ENCODE data around the gene ZBTB7C. TPM values are rescaled to one million over a fixed set of nuclear protein-coding genes. Genes with fewer than 3 reads are reported as not detected.

Gene ZBTB7C
- polyA plus RNA-seq, 1 donor (not counting 4 experiments of a cell fraction or from before 2014, with no cell fraction given) = 0.58 TPM

DNA sequence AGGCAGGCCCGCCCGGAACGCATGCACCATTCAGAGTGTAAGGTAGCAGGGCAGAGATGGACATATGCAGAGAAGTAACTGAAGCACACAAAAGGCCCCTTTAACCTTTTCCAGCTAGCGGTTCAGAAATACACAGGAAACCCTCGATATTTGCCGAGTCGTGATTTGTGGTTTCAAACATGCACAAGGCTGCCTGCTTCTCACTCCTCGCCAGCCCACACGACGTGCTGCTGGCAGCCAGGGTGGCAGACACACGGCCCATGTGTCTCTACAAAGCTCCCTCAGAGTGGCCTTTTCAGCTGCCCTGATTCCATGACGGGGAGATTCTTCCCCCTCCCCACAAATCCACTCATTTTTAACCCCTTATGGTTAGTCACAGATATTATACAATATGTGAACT lies 23.6 kb downstream of the ZBTB7C start:
- H3K79me2 ChIP-seq (ENCODE audit: control insufficient read depth, insufficient read depth, low read length) = no peaks in the 10 kb centered on the region
- no peak overlapping the region for H2AFZ ChIP-seq (ENCODE audit: control insufficient read depth, low read length)
- no peaks in the 10 kb centered on the region for H3K27me3 ChIP-seq (ENCODE audit: control insufficient read depth, extremely low read depth, insufficient read depth, low read length)
- dilution Hi-C loops (cut with MboI; ENCODE audit: extremely low pct_ligation_motif_present, low sequenced_read_pairs) = no loop called here
- TF ChIP-seq, protein P1, sequence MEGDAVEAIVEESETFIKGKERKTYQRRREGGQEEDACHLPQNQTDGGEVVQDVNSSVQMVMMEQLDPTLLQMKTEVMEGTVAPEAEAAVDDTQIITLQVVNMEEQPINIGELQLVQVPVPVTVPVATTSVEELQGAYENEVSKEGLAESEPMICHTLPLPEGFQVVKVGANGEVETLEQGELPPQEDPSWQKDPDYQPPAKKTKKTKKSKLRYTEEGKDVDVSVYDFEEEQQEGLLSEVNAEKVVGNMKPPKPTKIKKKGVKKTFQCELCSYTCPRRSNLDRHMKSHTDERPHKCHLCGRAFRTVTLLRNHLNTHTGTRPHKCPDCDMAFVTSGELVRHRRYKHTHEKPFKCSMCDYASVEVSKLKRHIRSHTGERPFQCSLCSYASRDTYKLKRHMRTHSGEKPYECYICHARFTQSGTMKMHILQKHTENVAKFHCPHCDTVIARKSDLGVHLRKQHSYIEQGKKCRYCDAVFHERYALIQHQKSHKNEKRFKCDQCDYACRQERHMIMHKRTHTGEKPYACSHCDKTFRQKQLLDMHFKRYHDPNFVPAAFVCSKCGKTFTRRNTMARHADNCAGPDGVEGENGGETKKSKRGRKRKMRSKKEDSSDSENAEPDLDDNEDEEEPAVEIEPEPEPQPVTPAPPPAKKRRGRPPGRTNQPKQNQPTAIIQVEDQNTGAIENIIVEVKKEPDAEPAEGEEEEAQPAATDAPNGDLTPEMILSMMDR (optimal IDR thresholded peaks at IDR 0.05 in 1 of 3, IDR thresholded peaks at IDR 0.05 in 1 of 3, conservative IDR thresholded peaks at IDR 0.05 in 1 of 3; ENCODE audit: extremely low read depth in 1 of 3, insufficient read depth in 2 of 3, low read length in 3 of 3) = no peak
- no peak for TF ChIP-seq EZH2 (IDR thresholded peaks at IDR 0.05; ENCODE audit: low read length)
- no peak overlapping the region for H3K4me3 ChIP-seq (ENCODE audit: control insufficient read depth in 2 of 3, extremely low read depth in 1 of 3, insufficient read depth in 2 of 3, low read depth in 1 of 3, low read length in 3 of 3)
- H3K4me2 ChIP-seq (ENCODE audit: control insufficient read depth, extremely low read depth, insufficient read depth, low read depth, low read length) = no peak overlapping the region
- FAIRE-seq (no peak), DNase-seq (ENCODE audit: low read depth, low spot score) (no peak)
- H3K36me3 ChIP-seq (ENCODE audit: control insufficient read depth in 2 of 2, extremely low read depth in 1 of 2, insufficient read depth in 2 of 2, low read length in 2 of 2) = no peaks in the 10 kb centered on the region
- H3K9ac ChIP-seq (ENCODE audit: control insufficient read depth, extremely low read depth, insufficient read depth, low read length) = no peak overlapping the region
- peaks cover 14% of the 10 kb centered on the region for H3K4me1 ChIP-seq (ENCODE audit: control insufficient read depth, extremely low read depth, insufficient read depth, low read length)
- no peak overlapping the region for H3K27ac ChIP-seq (ENCODE audit: control insufficient read depth, insufficient read depth, low read length)
- no peaks in the 10 kb centered on the region for H3K9me3 ChIP-seq (ENCODE audit: control insufficient read depth, low read depth, low read length)
- no peaks in the 10 kb centered on the region for H3K9me1 ChIP-seq (ENCODE audit: control insufficient read depth, extremely low read depth, insufficient read depth, low read length)
- no peaks in the 10 kb centered on the region for H4K20me1 ChIP-seq (ENCODE audit: control insufficient read depth, extremely low read depth, insufficient read depth, low read length)

GRCh38 chr18:48376934-48377333 lies 32.2 kb downstream of the ZBTB7C start:
- H3K4me1 ChIP-seq (ENCODE audit: control insufficient read depth, extremely low read depth, insufficient read depth, low read length) = peaks cover 14% of the 10 kb centered on the region
- no peak overlapping the region for H3K9ac ChIP-seq (ENCODE audit: control insufficient read depth, extremely low read depth, insufficient read depth, low read length)
- H3K9me3 ChIP-seq (ENCODE audit: control insufficient read depth, low read depth, low read length) = no peaks in the 10 kb centered on the region
- no peak overlapping the region for H3K27ac ChIP-seq (ENCODE audit: control insufficient read depth, insufficient read depth, low read length)
- no peaks in the 10 kb centered on the region for H3K27me3 ChIP-seq (ENCODE audit: control insufficient read depth, extremely low read depth, insufficient read depth, low read length)
- dilution Hi-C loops (cut with MboI; ENCODE audit: extremely low pct_ligation_motif_present, low sequenced_read_pairs) = no loop called here
- no peak overlapping the region for H2AFZ ChIP-seq (ENCODE audit: control insufficient read depth, low read length)
- no peak overlapping the region for H3K4me3 ChIP-seq (ENCODE audit: control insufficient read depth in 2 of 3, extremely low read depth in 1 of 3, insufficient read depth in 2 of 3, low read depth in 1 of 3, low read length in 3 of 3)
- DNase-seq (ENCODE audit: low read depth, low spot score) (no peak), FAIRE-seq (no peak)
- H3K4me2 ChIP-seq (ENCODE audit: control insufficient read depth, extremely low read depth, insufficient read depth, low read depth, low read length) = no peak overlapping the region
- no peaks in the 10 kb centered on the region for H3K79me2 ChIP-seq (ENCODE audit: control insufficient read depth, insufficient read depth, low read length)
- H3K9me1 ChIP-seq (ENCODE audit: control insufficient read depth, extremely low read depth, insufficient read depth, low read length) = no peaks in the 10 kb centered on the region
- no peaks in the 10 kb centered on the region for H3K36me3 ChIP-seq (ENCODE audit: control insufficient read depth in 2 of 2, extremely low read depth in 1 of 2, insufficient read depth in 2 of 2, low read length in 2 of 2)
- TF ChIP-seq EZH2 (IDR thresholded peaks at IDR 0.05; ENCODE audit: low read length) = no peak
- TF ChIP-seq, protein P1 (optimal IDR thresholded peaks at IDR 0.05 in 1 of 3, IDR thresholded peaks at IDR 0.05 in 1 of 3, conservative IDR thresholded peaks at IDR 0.05 in 1 of 3; ENCODE audit: extremely low read depth in 1 of 3, insufficient read depth in 2 of 3, low read length in 3 of 3) = no peak
- H4K20me1 ChIP-seq (ENCODE audit: control insufficient read depth, extremely low read depth, insufficient read depth, low read length) = no peaks in the 10 kb centered on the region
